PC-3 (cell line): ENCODE measurements around the gene THADA. TPM values are rescaled to one million over a fixed set of nuclear protein-coding genes. Genes with fewer than 3 reads are reported as not detected.

Experiments
- ATAC-seq: fragments of 200-7000 bp; cut with Tn5 transposase; 2 replicates; pipeline ENCODE4 v1.9.1; 2020; ENCODE audit warnings: mild to moderate bottlenecking, moderate library complexity
- BruUV-seq: library from RNA; stranded (reverse); fragments of 400-500 nt; replicated peaks from 2 replicates; lab custom pipeline; 2021; lab: Mats Ljungman, UMichigan
- CTCF ChIA-PET: fragments of 300-600 bp; sonication (Branson Sonifier 250); formaldehyde crosslinking; loops from one replicate; lab custom pipeline; 2022; ENCODE audit warnings: antibody characterized with exemption; lab: Charles Lee
- POLR2A ChIA-PET: fragments of 300-600 bp; sonication (Branson Sonifier 250); formaldehyde crosslinking; loops from one replicate; lab custom pipeline; 2022; ENCODE audit warnings: antibody characterized with exemption; ENCODE audit not compliant: unreplicated experiment; lab: Charles Lee
- DNase-seq: peaks from one replicate; pipeline ENCODE4 v3.0.0-alpha.2; 2015
- H2AFZ ChIP-seq: fragments of 300-600 bp; sonication (generic); 2 replicates; pipeline ENCODE4 v1.6.0; 2016; ENCODE audit warnings: antibody characterized with exemption, low read length
- H3F3A ChIP-seq: fragments of 300-600 bp; sonication (generic); one replicate; pipeline ENCODE4 v1.6.0; 2017; ENCODE audit warnings: antibody characterized with exemption, low read length, control low read depth, mild to moderate bottlenecking; ENCODE audit not compliant: unreplicated experiment
- H3K27ac ChIP-seq: fragments of 300-600 bp; sonication (generic); 2 replicates; pipeline ENCODE4 v1.5.1; 2016; ENCODE audit warnings: mild to moderate bottlenecking, low read length
- H3K27me3 ChIP-seq: fragments of 300-600 bp; sonication (generic); 2 replicates; pipeline ENCODE4 v1.6.1; 2016; ENCODE audit warnings: low read length, mixed read lengths
- H3K36me3 ChIP-seq: fragments of 300-600 bp; sonication (generic); 2 replicates; pipeline ENCODE4 v1.6.1; 2016; ENCODE audit warnings: low read depth, mixed run types, low read length, mixed read lengths
- H3K4me1 ChIP-seq: fragments of 300-600 bp; sonication (generic); 2 replicates; pipeline ENCODE4 v1.5.1; 2016; ENCODE audit warnings: low read length; ENCODE audit not compliant: insufficient read depth
- H3K4me2 ChIP-seq: fragments of 300-600 bp; sonication (generic); 2 replicates; pipeline ENCODE4 v1.6.0; 2016; ENCODE audit warnings: low read length
- H3K4me3 ChIP-seq: fragments of 300-600 bp; sonication (generic); 2 replicates; pipeline ENCODE4 v1.5.1; 2016; ENCODE audit warnings: mild to moderate bottlenecking, low read length, mixed read lengths
- H3K79me2 ChIP-seq: fragments of 300-600 bp; sonication (generic); 2 replicates; pipeline ENCODE4 v1.6.1; 2017; ENCODE audit warnings: low read length, mixed read lengths
- H3K9ac ChIP-seq: fragments of 300-600 bp; sonication (generic); 2 replicates; pipeline ENCODE4 v1.6.0; 2016; ENCODE audit warnings: mild to moderate bottlenecking, low read length
- H3K9me2 ChIP-seq: fragments of 300-600 bp; sonication (generic); replicated peaks from 2 replicates; pipeline ENCODE4 v1.6.1; 2016; ENCODE audit warnings: mixed run types, low read length, mixed read lengths
- H3K9me3 ChIP-seq: fragments of 300-600 bp; sonication (generic); 2 replicates; pipeline ENCODE4 v1.6.1; 2016; ENCODE audit warnings: low read length, mixed read lengths
- H4K20me1 ChIP-seq: fragments of 300-600 bp; sonication (generic); 2 replicates; pipeline ENCODE4 v1.6.1; 2016; ENCODE audit warnings: low read length, mixed read lengths
- EZH2 ChIP-seq: fragments of 300-600 bp; sonication (generic); IDR thresholded peaks from one replicate; pipeline ENCODE4 v1.6.1; 2017; ENCODE audit warnings: antibody characterized with exemption, mild to moderate bottlenecking, low read length; ENCODE audit not compliant: unreplicated experiment
- EZH2phosphoT487 ChIP-seq: fragments of 300-600 bp; sonication (generic); IDR thresholded peaks from 2 replicates; pipeline ENCODE4 v1.6.1; 2018; ENCODE audit warnings: mild to moderate bottlenecking, antibody characterized with exemption, low read length, borderline replicate concordance
- intact Hi-C: fragments of 100-400 bp; cut with micrococcal nuclease; formaldehyde crosslinking; loops from 2 replicates; pipeline ENCODE4 v1.9.0; 2023
- total RNA-seq: library from RNA; depleted of rRNA; stranded (reverse); fragments of >200 nt; gene quantifications from 2 replicates; pipeline ENCODE4 v1.2.3, GENCODE V29; 2014
- TF ChIP-seq, protein P1 (sequence below): fragments of 300-600 bp; sonication (generic); conservative IDR thresholded peaks from 2 replicates; pipeline ENCODE4 v1.5.1; 2017; ENCODE audit warnings: antibody characterized with exemption, low read depth, mild to moderate bottlenecking, low read length

The THADA gene
- total RNA-seq, 1 experiment from 2014 or later = 33.6 TPM

DNA sequence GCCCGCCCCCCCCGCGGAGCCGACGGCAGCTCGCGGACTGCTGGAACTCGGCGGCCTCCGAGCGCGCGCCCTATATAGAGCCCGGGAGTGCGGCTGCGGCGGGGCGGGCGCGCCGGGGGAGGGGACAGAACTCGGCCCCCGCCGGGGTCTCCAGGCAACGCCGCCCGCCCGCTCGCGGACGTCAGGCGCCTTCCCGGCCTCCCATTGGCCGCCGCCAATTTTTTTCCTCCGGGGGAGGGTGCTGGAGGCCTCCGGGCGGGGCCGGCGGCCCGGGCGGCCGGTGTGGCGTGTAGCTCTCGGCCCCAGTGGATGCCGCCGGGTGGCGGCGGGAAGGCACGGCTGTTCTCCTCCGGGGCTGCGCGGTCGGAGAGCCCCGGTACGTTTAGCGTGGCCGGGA, 369.3 kb downstream of the THADA start, which contains the start of gene ZFP36L2:
TSS of gene ZFP36L2 (minus strand) at position 49 of the 397 bp plus-strand sequence. CDS start 291 bp downstream, outside the sequence.
- peak within 1 kb of the TSS; percentile 68 for H2AFZ ChIP-seq
- ChIA-PET CTCF (interaction anchor here (0.7 to 2.4 kb wide), 3 partner anchors 121 to 252 kb away, joined by 3 to 11 read pairs (median 3); no protein-coding TSS in a partner anchor), POLR2A (interaction anchor here (0.6 to 0.7 kb wide), 7 partner anchors 200 to 1033 kb away, joined by 3 to 8 read pairs (median 3); no protein-coding TSS in a partner anchor)
- H3K27me3 ChIP-seq = no peaks in the 10 kb centered on the region
- peak within 1 kb of the TSS; percentile 98 for H3K27ac ChIP-seq
- peaks cover 34% of the 10 kb centered on the region for H3K36me3 ChIP-seq
- peaks cover 22% of the 10 kb centered on the region for H4K20me1 ChIP-seq
- H3K79me2 ChIP-seq = peaks cover 61% of the 10 kb centered on the region
- TF ChIP-seq, protein P1, sequence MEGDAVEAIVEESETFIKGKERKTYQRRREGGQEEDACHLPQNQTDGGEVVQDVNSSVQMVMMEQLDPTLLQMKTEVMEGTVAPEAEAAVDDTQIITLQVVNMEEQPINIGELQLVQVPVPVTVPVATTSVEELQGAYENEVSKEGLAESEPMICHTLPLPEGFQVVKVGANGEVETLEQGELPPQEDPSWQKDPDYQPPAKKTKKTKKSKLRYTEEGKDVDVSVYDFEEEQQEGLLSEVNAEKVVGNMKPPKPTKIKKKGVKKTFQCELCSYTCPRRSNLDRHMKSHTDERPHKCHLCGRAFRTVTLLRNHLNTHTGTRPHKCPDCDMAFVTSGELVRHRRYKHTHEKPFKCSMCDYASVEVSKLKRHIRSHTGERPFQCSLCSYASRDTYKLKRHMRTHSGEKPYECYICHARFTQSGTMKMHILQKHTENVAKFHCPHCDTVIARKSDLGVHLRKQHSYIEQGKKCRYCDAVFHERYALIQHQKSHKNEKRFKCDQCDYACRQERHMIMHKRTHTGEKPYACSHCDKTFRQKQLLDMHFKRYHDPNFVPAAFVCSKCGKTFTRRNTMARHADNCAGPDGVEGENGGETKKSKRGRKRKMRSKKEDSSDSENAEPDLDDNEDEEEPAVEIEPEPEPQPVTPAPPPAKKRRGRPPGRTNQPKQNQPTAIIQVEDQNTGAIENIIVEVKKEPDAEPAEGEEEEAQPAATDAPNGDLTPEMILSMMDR = no peak
- no peak for TF ChIP-seq EZH2
- TF ChIP-seq EZH2phosphoT487 = no peak
- H3K9me3 ChIP-seq = no peaks in the 10 kb centered on the region
- peaks cover 12% of the 10 kb centered on the region for H3F3A ChIP-seq
- no peaks in the 10 kb centered on the region for H3K9me2 ChIP-seq
- peaks cover 32% of the 10 kb centered on the region for H3K4me1 ChIP-seq
- H3K4me3 ChIP-seq = peak within 1 kb of the TSS; percentile 88
- BruUV-seq = no TSS peak
- peak; percentile 98 for DNase-seq
- H3K9ac ChIP-seq = peak within 1 kb of the TSS; percentile 100
- peak within 1 kb of the TSS; percentile 99 for H3K4me2 ChIP-seq
- intact Hi-C loops = loop anchor here (2.0 to 10.0 kb wide), 4 partner anchors 68 to 402 kb away; no protein-coding TSS in a partner anchor
- peak; percentile 54 for ATAC-seq

GRCh38 chr2:43225788-43226557, 369.9 kb downstream of the THADA start:
- Histone ChIP-seq H3K9ac (peak overlapping the region; percentile 98), H3K9me2 (no peaks in the 10 kb centered on the region), H3F3A (peaks cover 14% of the 10 kb centered on the region), H3K27me3 (no peaks in the 10 kb centered on the region), H3K79me2 (peaks cover 67% of the 10 kb centered on the region), H3K4me2 (peak overlapping the region; percentile 84), H2AFZ (no peak overlapping the region), H3K36me3 (peaks cover 34% of the 10 kb centered on the region), H3K27ac (peak overlapping the region; percentile 90), H3K4me3 (peak overlapping the region; percentile 88), H3K4me1 (peaks cover 38% of the 10 kb centered on the region), H4K20me1 (peaks cover 22% of the 10 kb centered on the region), H3K9me3 (no peaks in the 10 kb centered on the region)
- CTCF ChIA-PET = interaction anchor here (0.7 kb wide), 1 partner anchor 120 kb away, joined by 3 read pairs; no protein-coding TSS in a partner anchor
- POLR2A ChIA-PET = interaction anchor here (0.6 to 0.7 kb wide), 6 partner anchors 174 to 1033 kb away, joined by 3 to 8 read pairs (median 4); no protein-coding TSS in a partner anchor
- peak; percentile 41 for DNase-seq
- ATAC-seq = peak; percentile 0; the same call in 1 of the 2 replicates
- intact Hi-C loops = loop anchor here (2.0 to 10.0 kb wide), 4 partner anchors 67 to 401 kb away; no protein-coding TSS in a partner anchor
- BruUV-seq = no TSS peak
- no peak for TF ChIP-seq EZH2
- TF ChIP-seq, protein P1 = no peak
- TF ChIP-seq EZH2phosphoT487 = no peak
